GM23248 (cell line): Measurements from ENCODE around the gene TMEM187. TPM values are rescaled to one million over a fixed set of nuclear protein-coding genes. Genes with fewer than 3 reads are reported as not detected.

Experiments
- DNase-seq: peaks from one replicate; pipeline ENCODE4 v3.0.0-alpha.2; 2015
- H2AFZ ChIP-seq: fragments of 200-600 bp; sonication (generic); 2 replicates; pipeline ENCODE4 v1.6.1; 2016; ENCODE audit warnings: antibody characterized with exemption
- H3F3A ChIP-seq: fragments of 200-600 bp; sonication (generic); 2 replicates; pipeline ENCODE4 v1.6.1; 2016; ENCODE audit warnings: mild to moderate bottlenecking, antibody characterized with exemption, mixed run types; ENCODE audit not compliant: insufficient read depth
- H3K27ac ChIP-seq: fragments of 200-600 bp; sonication (generic); 2 replicates; pipeline ENCODE4 v1.5.1; 2016; ENCODE audit warnings: mild to moderate bottlenecking
- H3K27me3 ChIP-seq: fragments of 200-600 bp; sonication (generic); replicated peaks from 2 replicates; pipeline ENCODE4 v1.6.1; 2016; ENCODE audit warnings: mild to moderate bottlenecking; ENCODE audit not compliant: insufficient read depth
- H3K36me3 ChIP-seq: fragments of 200-600 bp; sonication (generic); 2 replicates; pipeline ENCODE4 v1.6.1; 2016; ENCODE audit warnings: low read depth, mild to moderate bottlenecking
- H3K4me1 ChIP-seq: fragments of 200-600 bp; sonication (generic); 2 replicates; pipeline ENCODE4 v1.6.1; 2016; ENCODE audit warnings: mild to moderate bottlenecking; ENCODE audit not compliant: insufficient read depth
- H3K4me2 ChIP-seq: fragments of 200-600 bp; sonication (generic); one replicate; pipeline ENCODE4 v1.6.1; 2016; ENCODE audit warnings: mild to moderate bottlenecking; ENCODE audit not compliant: unreplicated experiment
- H3K4me3 ChIP-seq: fragments of 200-600 bp; sonication (generic); 2 replicates; pipeline ENCODE4 v1.5.1; 2016; ENCODE audit warnings: mild to moderate bottlenecking
- H3K79me2 ChIP-seq: fragments of 200-600 bp; sonication (generic); 2 replicates; pipeline ENCODE4 v1.6.1; 2016; ENCODE audit warnings: mild to moderate bottlenecking; ENCODE audit not compliant: insufficient read depth
- H3K9ac ChIP-seq: fragments of 200-600 bp; sonication (generic); 2 replicates; pipeline ENCODE4 v1.6.1; 2016; ENCODE audit warnings: mild to moderate bottlenecking
- H3K9me2 ChIP-seq: fragments of 200-600 bp; sonication (generic); 2 replicates; pipeline ENCODE4 v1.6.1; 2016; ENCODE audit warnings: mixed run types, mild to moderate bottlenecking, moderate library complexity; ENCODE audit not compliant: insufficient read depth
- H3K9me3 ChIP-seq: fragments of 200-600 bp; sonication (generic); one replicate; pipeline ENCODE4 v1.6.1; 2017; ENCODE audit warnings: low read depth
- H4K20me1 ChIP-seq: fragments of 200-600 bp; sonication (generic); 2 replicates; pipeline ENCODE4 v1.6.0; 2016; ENCODE audit not compliant: insufficient read depth
- EZH2 ChIP-seq: fragments of 200-600 bp; sonication (generic); IDR thresholded peaks from 2 replicates; pipeline ENCODE4 v1.6.1; 2018; ENCODE audit warnings: antibody characterized with exemption, mild to moderate bottlenecking; ENCODE audit not compliant: insufficient read depth, poor library complexity, severe bottlenecking
- EZH2phosphoT487 ChIP-seq: fragments of 200-600 bp; sonication (generic); IDR thresholded peaks from 2 replicates; pipeline ENCODE4 v1.6.1; 2018; ENCODE audit warnings: antibody characterized with exemption, moderate library complexity, mild to moderate bottlenecking, low read depth; ENCODE audit not compliant: insufficient read depth
- WGBS, 2 experiments: methylation state at CpG; one replicate each; pipeline ENCODE4 v1.1.6; 2015 to 2017; ENCODE audit warnings: low lambda C conversion rate in 2 of 2, low coverage in 1 of 2; ENCODE audit errors: missing lambda C conversion rate in 2 of 2; 5-methylcytosine and 5-hydroxymethylcytosine counted together
- in situ Hi-C: fragments of 300-500 bp; cut with MboI; formaldehyde crosslinking; loops from 2 replicates; pipeline ENCODE4 v1.15.0; 2020
- polyA plus RNA-seq: library from polyadenylated mRNA; unstranded; fragments of >200 nt; fragmentation: Nextera tagmentation; extraction: Ambion mirVana; gene quantifications from 2 replicates; pipeline ENCODE4 v1.2.1, GENCODE V29; 2016
- total RNA-seq: library from RNA; depleted of rRNA; stranded (reverse); fragments of >200 nt; shearing (Covaris generic); gene quantifications from 2 replicates; pipeline ENCODE4 v1.2.3, GENCODE V29; 2014

TMEM187 gene
- total and polyA plus RNA-seq, 2 experiments from 2014 or later = 7.6 to 8.5 TPM

DNA sequence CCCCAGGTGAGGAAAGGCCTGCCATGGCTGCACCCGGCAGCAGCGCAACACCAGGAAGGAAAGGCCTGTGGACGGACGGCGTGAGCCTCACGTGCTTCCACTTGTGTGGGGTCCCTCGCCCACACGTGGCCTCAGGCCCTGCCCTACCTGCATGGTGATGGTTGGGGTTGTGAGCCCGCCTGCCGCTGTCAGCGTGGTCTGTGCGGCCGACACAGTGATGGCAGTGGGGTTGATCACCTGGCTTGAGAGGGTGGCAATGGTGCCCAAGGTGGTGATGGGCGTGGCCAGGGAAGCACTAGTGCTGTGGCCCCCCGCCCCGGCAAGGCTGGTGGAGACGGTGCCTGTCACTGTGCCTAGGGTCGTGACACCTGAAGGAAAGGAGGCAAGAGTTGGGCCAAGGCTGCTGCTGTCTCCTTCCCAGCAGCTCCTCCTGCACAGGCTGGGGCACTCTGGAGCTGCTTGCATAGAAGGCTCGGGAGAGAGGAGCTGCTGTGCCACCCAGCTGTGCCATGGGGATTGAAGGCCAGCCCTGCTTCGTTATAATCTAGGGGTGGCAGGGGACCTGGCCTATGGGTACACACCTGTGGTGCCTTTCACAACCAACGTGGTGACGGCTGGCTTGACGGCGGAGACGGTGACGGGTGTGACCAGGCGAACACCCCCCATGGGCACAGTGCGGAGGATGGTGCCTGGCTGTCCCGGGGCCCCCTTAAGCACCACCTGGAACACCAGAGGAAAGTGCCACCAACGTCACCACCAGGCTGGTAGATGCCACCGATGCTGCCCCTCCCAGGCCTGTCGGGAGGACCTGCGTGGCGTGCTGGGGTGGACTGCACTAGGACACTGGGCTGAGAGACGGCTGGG, 16.3 kb upstream of the TMEM187 start:
- H2AFZ ChIP-seq = no peak overlapping the region
- in situ Hi-C loops = no loop called here
- H3K79me2 ChIP-seq = no peaks in the 10 kb centered on the region
- H3K4me2 ChIP-seq = no peak overlapping the region
- no peak overlapping the region for H3K9ac ChIP-seq
- H3K27ac ChIP-seq = no peak overlapping the region
- 86 to 92% methylated on average over 13 to 19 of the region's 35 CpGs for WGBS, 2 experiments
- H3F3A ChIP-seq = no peaks in the 10 kb centered on the region
- no peaks in the 10 kb centered on the region for H3K27me3 ChIP-seq
- no peak overlapping the region for H3K4me3 ChIP-seq
- H3K9me2 ChIP-seq = no peaks in the 10 kb centered on the region
- no peaks in the 10 kb centered on the region for H4K20me1 ChIP-seq
- no peaks in the 10 kb centered on the region for H3K9me3 ChIP-seq
- no peaks in the 10 kb centered on the region; the same call in 1 of the 2 replicates for H3K36me3 ChIP-seq
- TF ChIP-seq EZH2phosphoT487 (no peak), EZH2 (no peak)
- H3K4me1 ChIP-seq = no peaks in the 10 kb centered on the region
- DNase-seq = no peak

- no peak for DNase-seq
- Histone ChIP-seq H3K9me2 (no peaks in the 10 kb centered on the region), H3K36me3 (no peaks in the 10 kb centered on the region; the same call in 1 of the 2 replicates), H3K9me3 (no peaks in the 10 kb centered on the region), H3K27me3 (no peaks in the 10 kb centered on the region), H3K27ac (no peak overlapping the region), H3K4me1 (no peaks in the 10 kb centered on the region), H3F3A (no peaks in the 10 kb centered on the region), H3K9ac (no peak overlapping the region), H3K4me3 (no peak overlapping the region), H2AFZ (no peak overlapping the region), H4K20me1 (no peaks in the 10 kb centered on the region), H3K4me2 (no peak overlapping the region), H3K79me2 (peaks cover 7% of the 10 kb centered on the region)
- no peak for TF ChIP-seq EZH2
- no peak for TF ChIP-seq EZH2phosphoT487
- 90 to 97% methylated on average over 14 to 15 of the region's 17 CpGs for WGBS, 2 experiments
- in situ Hi-C loops = no loop called here
Measured at GRCh38 chrX:153957224-153957623, 15.3 kb upstream of the TMEM187 start.

- H4K20me1 ChIP-seq = no peaks in the 10 kb centered on the region
- H3K36me3 ChIP-seq = no peaks in the 10 kb centered on the region; the same call in 1 of the 2 replicates
- no peak overlapping the region for H3K4me2 ChIP-seq
- H3K79me2 ChIP-seq = peaks cover 21% of the 10 kb centered on the region
- H3K4me3 ChIP-seq = no peak overlapping the region
- H3K4me1 ChIP-seq = no peaks in the 10 kb centered on the region
- WGBS, 2 experiments = 98 to 100% methylated on average over 4 to 8 of the region's 14 CpGs
- in situ Hi-C loops = no loop called here
- no peak overlapping the region for H3K9ac ChIP-seq
- H3K27me3 ChIP-seq = no peaks in the 10 kb centered on the region
- H3K9me3 ChIP-seq = no peaks in the 10 kb centered on the region
- TF ChIP-seq EZH2phosphoT487 (no peak), EZH2 (no peak)
- H3F3A ChIP-seq = no peaks in the 10 kb centered on the region
- no peaks in the 10 kb centered on the region for H3K9me2 ChIP-seq
- H2AFZ ChIP-seq = no peak overlapping the region
- no peak overlapping the region for H3K27ac ChIP-seq
- DNase-seq = no peak
Measured at GRCh38 chrX:153958605-153959004, 13.9 kb upstream of the TMEM187 start.

DNA sequence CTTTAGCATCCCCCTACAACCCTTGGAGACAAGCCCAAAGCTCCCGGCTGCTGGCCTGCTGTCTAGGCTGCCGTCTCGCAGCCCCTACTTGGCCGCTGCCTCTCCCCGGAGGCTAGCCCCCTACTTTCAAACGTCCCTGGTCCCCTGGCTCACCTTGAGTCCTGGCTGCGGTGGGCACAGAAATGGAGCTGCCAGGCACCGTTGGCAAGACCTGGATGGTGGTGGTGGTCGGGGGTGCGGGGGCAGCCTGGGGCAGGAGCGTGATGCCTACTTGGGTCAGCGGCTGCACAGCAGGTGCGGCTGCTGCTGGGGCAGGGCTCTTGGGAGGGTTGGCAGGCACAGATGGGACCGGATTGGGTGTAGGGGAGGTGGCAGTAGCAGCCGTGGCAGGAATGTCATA, 12.9 kb upstream of the TMEM187 start:
- Histone ChIP-seq H3K79me2 (peaks cover 31% of the 10 kb centered on the region), H3K4me2 (no peak overlapping the region), H3K36me3 (no peaks in the 10 kb centered on the region; the same call in 1 of the 2 replicates), H3F3A (no peaks in the 10 kb centered on the region), H3K9ac (no peak overlapping the region), H4K20me1 (no peaks in the 10 kb centered on the region), H3K9me2 (no peaks in the 10 kb centered on the region), H3K9me3 (no peaks in the 10 kb centered on the region), H3K4me1 (no peaks in the 10 kb centered on the region), H2AFZ (no peak overlapping the region), H3K4me3 (no peak overlapping the region), H3K27me3 (no peaks in the 10 kb centered on the region), H3K27ac (no peak overlapping the region)
- TF ChIP-seq EZH2 (no peak), EZH2phosphoT487 (no peak)
- DNase-seq = no peak
- in situ Hi-C loops = no loop called here
- 93 to 100% methylated on average over 2 to 15 of the region's 15 CpGs for WGBS, 2 experiments
